ENCODE results near the gene MICAL3.

MICAL3 gene

GRCh38 chr22:17921871-17922821, 102.2 kb downstream of the MICAL3 start:
- in situ Hi-C loops (cut with MboI; ENCODE audit: low pct_unique_long_range_greater_than_20kb, low sequenced_read_pairs, unreplicated experiment) = no loop called here
- DNase-seq (ENCODE audit: low spot score) = no peak
- no peak for TF ChIP-seq CTCF (IDR thresholded peaks at IDR 0.05; ENCODE audit: extremely low read depth, insufficient read depth, missing control alignments)

- in situ Hi-C loops (cut with MboI; ENCODE audit: low pct_unique_long_range_greater_than_20kb, low sequenced_read_pairs, unreplicated experiment) = no loop called here
- DNase-seq (ENCODE audit: low spot score) = no peak
- no peak for TF ChIP-seq CTCF (IDR thresholded peaks at IDR 0.05; ENCODE audit: extremely low read depth, insufficient read depth, missing control alignments)
Observed at GRCh38 chr22:17920992-17921650, 103.2 kb downstream of the MICAL3 start.

GRCh38 chr22:17920145-17920605, 104.2 kb downstream of the MICAL3 start:
- peak; percentile 22 for TF ChIP-seq CTCF (IDR thresholded peaks at IDR 0.05; ENCODE audit: extremely low read depth, insufficient read depth, missing control alignments)
- no peak for DNase-seq (ENCODE audit: low spot score)
- in situ Hi-C loops (cut with MboI; ENCODE audit: low pct_unique_long_range_greater_than_20kb, low sequenced_read_pairs, unreplicated experiment) = no loop called here

GRCh38 chr22:17919276-17920144, 104.9 kb downstream of the MICAL3 start:
- in situ Hi-C loops (cut with MboI; ENCODE audit: low pct_unique_long_range_greater_than_20kb, low sequenced_read_pairs, unreplicated experiment) = no loop called here
- TF ChIP-seq CTCF (IDR thresholded peaks at IDR 0.05; ENCODE audit: extremely low read depth, insufficient read depth, missing control alignments) = no peak
- DNase-seq (ENCODE audit: low spot score) = no peak

- no peak for TF ChIP-seq CTCF (IDR thresholded peaks at IDR 0.05; ENCODE audit: extremely low read depth, insufficient read depth, missing control alignments)
- in situ Hi-C loops (cut with MboI; ENCODE audit: low pct_unique_long_range_greater_than_20kb, low sequenced_read_pairs, unreplicated experiment) = no loop called here
- DNase-seq (ENCODE audit: low spot score) = no peak
Observed at GRCh38 chr22:17918840-17919239, 105.5 kb downstream of the MICAL3 start.

- TF ChIP-seq CTCF (IDR thresholded peaks at IDR 0.05; ENCODE audit: extremely low read depth, insufficient read depth, missing control alignments) = no peak
- DNase-seq (ENCODE audit: low spot score) = no peak
- in situ Hi-C loops (cut with MboI; ENCODE audit: low pct_unique_long_range_greater_than_20kb, low sequenced_read_pairs, unreplicated experiment) = no loop called here
Observed at GRCh38 chr22:17917490-17917983, 106.8 kb downstream of the MICAL3 start.

Data from GM13977 (cell line).